Measurements from ENCODE around the gene GUCY1A2.

DNA sequence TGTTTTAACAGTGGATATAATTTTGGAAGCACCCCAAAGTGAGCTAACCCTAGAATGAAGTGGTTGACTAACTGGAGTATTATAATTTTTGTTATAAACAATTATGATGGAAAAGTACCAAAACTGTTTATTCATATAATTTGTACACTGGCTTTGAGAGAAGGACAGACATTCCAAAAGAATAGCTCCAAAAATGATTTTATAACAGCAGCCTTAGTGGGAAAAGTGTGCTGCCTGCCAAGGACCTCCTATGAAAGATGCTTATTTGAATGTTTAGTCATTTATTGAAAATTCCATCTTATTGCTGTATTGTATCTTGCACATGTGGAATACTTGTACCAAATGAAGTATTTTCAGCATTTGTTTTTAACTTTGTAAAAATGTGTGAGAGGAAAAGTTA is 169.8 kb downstream of the GUCY1A2 start:
- TF ChIP-seq EZH2 (IDR thresholded peaks at IDR 0.05; ENCODE audit: borderline replicate concordance, insufficient read depth, low read depth, low read length, poor library complexity, severe bottlenecking) = no peak
- TF ChIP-seq, protein P1, sequence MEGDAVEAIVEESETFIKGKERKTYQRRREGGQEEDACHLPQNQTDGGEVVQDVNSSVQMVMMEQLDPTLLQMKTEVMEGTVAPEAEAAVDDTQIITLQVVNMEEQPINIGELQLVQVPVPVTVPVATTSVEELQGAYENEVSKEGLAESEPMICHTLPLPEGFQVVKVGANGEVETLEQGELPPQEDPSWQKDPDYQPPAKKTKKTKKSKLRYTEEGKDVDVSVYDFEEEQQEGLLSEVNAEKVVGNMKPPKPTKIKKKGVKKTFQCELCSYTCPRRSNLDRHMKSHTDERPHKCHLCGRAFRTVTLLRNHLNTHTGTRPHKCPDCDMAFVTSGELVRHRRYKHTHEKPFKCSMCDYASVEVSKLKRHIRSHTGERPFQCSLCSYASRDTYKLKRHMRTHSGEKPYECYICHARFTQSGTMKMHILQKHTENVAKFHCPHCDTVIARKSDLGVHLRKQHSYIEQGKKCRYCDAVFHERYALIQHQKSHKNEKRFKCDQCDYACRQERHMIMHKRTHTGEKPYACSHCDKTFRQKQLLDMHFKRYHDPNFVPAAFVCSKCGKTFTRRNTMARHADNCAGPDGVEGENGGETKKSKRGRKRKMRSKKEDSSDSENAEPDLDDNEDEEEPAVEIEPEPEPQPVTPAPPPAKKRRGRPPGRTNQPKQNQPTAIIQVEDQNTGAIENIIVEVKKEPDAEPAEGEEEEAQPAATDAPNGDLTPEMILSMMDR (IDR thresholded peaks at IDR 0.05) = no peak

Measured in B cell (primary cell).